ENCODE results near the gene APLN.

Gene APLN

GRCh38 chrX:129653181-129653970 is 1.4 kb downstream of the APLN start:
- peak; percentile 20 for ATAC-seq (ENCODE audit: low read depth)
- Mint-ChIP-seq H3K9me3 (no peaks in the 10 kb centered on the region), H3K36me3 (no peaks in the 10 kb centered on the region), H3K4me1 (peaks cover 13% of the 10 kb centered on the region), H3K27ac (no peak overlapping the region), H3K4me3 (peak overlapping the region; percentile 77), H3K27me3 (peaks cover 11% of the 10 kb centered on the region)
- DNase-seq (ENCODE audit: low spot score in 2 of 2), result no peak

GRCh38 chrX:129652565-129653169 is 2.1 kb downstream of the APLN start:
- Mint-ChIP-seq H3K9me3 (no peaks in the 10 kb centered on the region), H3K36me3 (no peaks in the 10 kb centered on the region), H3K4me3 (no peak overlapping the region), H3K27ac (no peak overlapping the region), H3K4me1 (peaks cover 13% of the 10 kb centered on the region), H3K27me3 (peaks cover 11% of the 10 kb centered on the region)
- no peak for ATAC-seq (ENCODE audit: low read depth)
- no peak for DNase-seq (ENCODE audit: low spot score in 2 of 2)

- no peak for ATAC-seq (ENCODE audit: low read depth)
- Mint-ChIP-seq H3K36me3 (no peaks in the 10 kb centered on the region), H3K27me3 (peaks cover 11% of the 10 kb centered on the region), H3K27ac (no peak overlapping the region), H3K9me3 (no peaks in the 10 kb centered on the region), H3K4me1 (peaks cover 13% of the 10 kb centered on the region), H3K4me3 (no peak overlapping the region)
- no peak for DNase-seq (ENCODE audit: low spot score in 2 of 2)
Measured at GRCh38 chrX:129651756-129652564, 2.8 kb downstream of the APLN start.

- Mint-ChIP-seq H3K9me3 (no peaks in the 10 kb centered on the region), H3K4me3 (no peak overlapping the region), H3K27me3 (peaks cover 11% of the 10 kb centered on the region), H3K36me3 (no peaks in the 10 kb centered on the region), H3K27ac (no peak overlapping the region), H3K4me1 (peaks cover 13% of the 10 kb centered on the region)
- DNase-seq (ENCODE audit: low spot score in 2 of 2) (no peak), ATAC-seq (ENCODE audit: low read depth) (no peak)
Measured at GRCh38 chrX:129650821-129651510, 3.8 kb downstream of the APLN start.

- no peaks in the 10 kb centered on the region for H3K36me3 Mint-ChIP-seq
- no peak overlapping the region for H3K27ac Mint-ChIP-seq
- no peaks in the 10 kb centered on the region for H3K9me3 Mint-ChIP-seq
- DNase-seq (ENCODE audit: low spot score in 2 of 2), result no peak
- ATAC-seq (ENCODE audit: low read depth), result no peak
- H3K4me3 Mint-ChIP-seq, result no peak overlapping the region
- peaks cover 5% of the 10 kb centered on the region for H3K4me1 Mint-ChIP-seq
- peaks cover 11% of the 10 kb centered on the region for H3K27me3 Mint-ChIP-seq
Measured at GRCh38 chrX:129650183-129650689, 4.5 kb downstream of the APLN start.

- ATAC-seq (ENCODE audit: low read depth) (no peak), DNase-seq (ENCODE audit: low spot score in 2 of 2) (no peak)
- H3K4me1 Mint-ChIP-seq, result peaks cover 5% of the 10 kb centered on the region
- no peaks in the 10 kb centered on the region for H3K36me3 Mint-ChIP-seq
- H3K27me3 Mint-ChIP-seq, result peaks cover 11% of the 10 kb centered on the region
- no peak overlapping the region for H3K4me3 Mint-ChIP-seq
- no peak overlapping the region for H3K27ac Mint-ChIP-seq
- no peaks in the 10 kb centered on the region for H3K9me3 Mint-ChIP-seq
Measured at GRCh38 chrX:129649268-129650182, 5.2 kb downstream of the APLN start.

- H3K4me3 Mint-ChIP-seq, result no peak overlapping the region
- H3K9me3 Mint-ChIP-seq, result no peaks in the 10 kb centered on the region
- H3K27me3 Mint-ChIP-seq, result peaks cover 11% of the 10 kb centered on the region
- ATAC-seq (ENCODE audit: low read depth) (no peak), DNase-seq (ENCODE audit: low spot score in 2 of 2) (no peak)
- no peak overlapping the region for H3K27ac Mint-ChIP-seq
- H3K4me1 Mint-ChIP-seq, result peaks cover 4% of the 10 kb centered on the region
- H3K36me3 Mint-ChIP-seq, result no peaks in the 10 kb centered on the region
Measured at GRCh38 chrX:129648514-129649267, 6.1 kb downstream of the APLN start.

GRCh38 chrX:129647418-129648410 is 7.0 kb downstream of the APLN start:
- DNase-seq (ENCODE audit: low spot score in 2 of 2), result no peak
- Mint-ChIP-seq H3K4me1 (no peaks in the 10 kb centered on the region), H3K9me3 (no peaks in the 10 kb centered on the region), H3K4me3 (no peak overlapping the region), H3K27ac (no peak overlapping the region), H3K27me3 (peaks cover 3% of the 10 kb centered on the region), H3K36me3 (no peaks in the 10 kb centered on the region)
- no peak for ATAC-seq (ENCODE audit: low read depth)

GRCh38 chrX:129646566-129647417 is 8.0 kb downstream of the APLN start:
- Mint-ChIP-seq H3K9me3 (no peaks in the 10 kb centered on the region), H3K4me1 (no peaks in the 10 kb centered on the region), H3K4me3 (no peak overlapping the region), H3K27ac (no peak overlapping the region), H3K36me3 (no peaks in the 10 kb centered on the region), H3K27me3 (no peaks in the 10 kb centered on the region)
- no peak for DNase-seq (ENCODE audit: low spot score in 2 of 2)
- no peak for ATAC-seq (ENCODE audit: low read depth)

GRCh38 chrX:129642641-129643040 is 12.1 kb downstream of the APLN start:
- ATAC-seq (ENCODE audit: low read depth) (no peak), DNase-seq (ENCODE audit: low spot score in 2 of 2) (no peak)
- H3K27me3 Mint-ChIP-seq, result no peaks in the 10 kb centered on the region

GRCh38 chrX:129641941-129642340 is 12.8 kb downstream of the APLN start:
- Mint-ChIP-seq H3K27ac (no peak overlapping the region), H3K4me3 (no peak overlapping the region), H3K9me3 (no peaks in the 10 kb centered on the region), H3K36me3 (no peaks in the 10 kb centered on the region), H3K4me1 (no peaks in the 10 kb centered on the region), H3K27me3 (no peaks in the 10 kb centered on the region)
- DNase-seq (ENCODE audit: low spot score in 2 of 2) (no peak), ATAC-seq (ENCODE audit: low read depth) (no peak)

More at GRCh38 chrX:129642641-129643040, 12.1 kb downstream of the APLN start:
- Mint-ChIP-seq H3K4me3 (no peak overlapping the region), H3K27ac (no peak overlapping the region), H3K9me3 (no peaks in the 10 kb centered on the region), H3K36me3 (no peaks in the 10 kb centered on the region), H3K4me1 (no peaks in the 10 kb centered on the region)

All from memory B cell (primary cell).